DND-41 (cell line): ENCODE data around the gene KCNMA1.

ENCODE experiments used
- CTCF ChIP-seq: IDR thresholded peaks from 2 replicates; pipeline ENCODE4 v1.5.1; 2012; ENCODE audit warnings: borderline replicate concordance, low read length, moderate library complexity, mild to moderate bottlenecking; ENCODE audit not compliant: poor library complexity, severe bottlenecking; ENCODE audit errors: extremely low read depth
- EZH2 ChIP-seq: IDR thresholded peaks from 3 replicates; pipeline ENCODE4 v1.6.1; 2012; ENCODE audit warnings: borderline replicate concordance, low read depth, mild to moderate bottlenecking, moderate library complexity, low read length, inconsistent platforms; ENCODE audit not compliant: severe bottlenecking

- TF ChIP-seq CTCF (no peak), EZH2 (no peak)
These were observed 460.4 kb downstream of the KCNMA1 start for GRCh38 chr10:77177161-77177560.
